Keratinocyte (primary cell): ENCODE data around the gene GLI3. TPM values are rescaled to one million over a fixed set of nuclear protein-coding genes. Genes with fewer than 3 reads are reported as not detected.

ENCODE experiments used
- DNase-seq: peaks from one replicate; pipeline ENCODE4 v3.0.0-alpha.2; 2011; ENCODE audit warnings: low read depth, missing footprints, low spot score
- FAIRE-seq: peaks from 2 replicates; lab custom pipeline; 2011; peaks lifted over from hg19 to GRCh38; lab: Jason Lieb, UNC
- H2AFZ ChIP-seq: 2 replicates; pipeline ENCODE4 v1.6.0; 2012; ENCODE audit warnings: low read length, control low read depth, inconsistent platforms; ENCODE audit not compliant: control insufficient read depth
- H3K27ac ChIP-seq: 2 replicates; pipeline ENCODE4 v1.5.1; 2011; ENCODE audit warnings: low read length; ENCODE audit not compliant: control insufficient read depth, insufficient read depth
- H3K27me3 ChIP-seq: 3 replicates; pipeline ENCODE4 v1.6.0; 2011; ENCODE audit warnings: low read length; ENCODE audit not compliant: control insufficient read depth, insufficient read depth; ENCODE audit errors: extremely low read depth
- H3K36me3 ChIP-seq, 2 experiments: 2 replicates in 1 of 2; 3 replicates in 1 of 2; pipeline ENCODE4 v1.5.1; 2011; ENCODE audit warnings: low read length in 2 of 2, mild to moderate bottlenecking in 1 of 2; ENCODE audit not compliant: control insufficient read depth in 2 of 2, insufficient read depth in 2 of 2; ENCODE audit errors: extremely low read depth in 1 of 2
- H3K4me1 ChIP-seq: 3 replicates; pipeline ENCODE4 v1.5.1; 2011; ENCODE audit warnings: low read length; ENCODE audit not compliant: control insufficient read depth, insufficient read depth; ENCODE audit errors: extremely low read depth
- H3K4me2 ChIP-seq: 3 replicates; pipeline ENCODE4 v1.6.0; 2011; ENCODE audit warnings: low read depth, low read length; ENCODE audit not compliant: control insufficient read depth, insufficient read depth; ENCODE audit errors: extremely low read depth
- H3K4me3 ChIP-seq, 3 experiments: fragments of 200-600 bp in 1 of 3; sonication (generic) in 1 of 3; 2 replicates in 2 of 3; 3 replicates in 1 of 3; pipeline ENCODE4 v1.5.1; 2011 to 2016; ENCODE audit warnings: low read length in 3 of 3, mild to moderate bottlenecking in 3 of 3, control low read depth in 2 of 3, inconsistent platforms in 1 of 3, low read depth in 1 of 3, mixed read lengths in 1 of 3, mixed run types in 1 of 3, moderate library complexity in 1 of 3; ENCODE audit not compliant: control insufficient read depth in 2 of 3, insufficient read depth in 2 of 3; ENCODE audit errors: extremely low read depth in 1 of 3
- H3K79me2 ChIP-seq: 2 replicates; pipeline ENCODE4 v1.6.0; 2012; ENCODE audit warnings: low read length; ENCODE audit not compliant: control insufficient read depth, insufficient read depth
- H3K9ac ChIP-seq: 3 replicates; pipeline ENCODE4 v1.6.0; 2011; ENCODE audit warnings: low read length; ENCODE audit not compliant: control insufficient read depth, insufficient read depth; ENCODE audit errors: extremely low read depth
- H3K9me1 ChIP-seq: 3 replicates; pipeline ENCODE4 v1.6.0; 2011; ENCODE audit warnings: low read length; ENCODE audit not compliant: control insufficient read depth, insufficient read depth; ENCODE audit errors: extremely low read depth
- H3K9me3 ChIP-seq: 2 replicates; pipeline ENCODE4 v1.5.1; 2012; ENCODE audit warnings: low read depth, low read length; ENCODE audit not compliant: control insufficient read depth
- H4K20me1 ChIP-seq: 3 replicates; pipeline ENCODE4 v1.6.0; 2011; ENCODE audit warnings: low read length; ENCODE audit not compliant: control insufficient read depth, insufficient read depth; ENCODE audit errors: extremely low read depth
- EZH2 ChIP-seq: IDR thresholded peaks from one replicate; pipeline ENCODE4 v1.6.1; 2012; ENCODE audit warnings: inconsistent platforms, mild to moderate bottlenecking, low read length, moderate library complexity
- dilution Hi-C: fragments of 300-500 bp; cut with MboI; formaldehyde crosslinking; loops from one replicate; pipeline ENCODE4 v1.7.0; 2020; ENCODE audit warnings: low sequenced_read_pairs; ENCODE audit not compliant: extremely low pct_ligation_motif_present
- polyA plus RNA-seq, 5 experiments: library from polyadenylated mRNA; depleted of rRNA in 3 of 5; stranded (reverse) in 3 of 5; stranded (forward) in 1 of 5; unstranded in 1 of 5; fragments of >200 nt; gene quantifications; 1 replicate in 1 of 5; 2 replicates in 3 of 5; 3 replicates in 1 of 5; pipeline versions ENCODE4 v1.2.1 to v1.2.3, GENCODE V29; 2011 to 2012; ENCODE audit warnings: missing spikeins in 2 of 5, low read depth in 1 of 5, low replicate concordance in 1 of 5
- TF ChIP-seq, protein P1 (sequence below), 3 experiments: IDR thresholded peaks in 1 of 3; conservative IDR thresholded peaks in 1 of 3; optimal IDR thresholded peaks in 1 of 3; 2 replicates in 2 of 3; 3 replicates in 1 of 3; pipeline versions ENCODE3 to v1.5.1; 2011; ENCODE audit warnings: low read length in 3 of 3, mild to moderate bottlenecking in 3 of 3, moderate library complexity in 2 of 3, control low read depth in 1 of 3, inconsistent platforms in 1 of 3; ENCODE audit not compliant: insufficient read depth in 2 of 3; ENCODE audit errors: extremely low read depth in 1 of 3

The GLI3 gene
- polyA plus RNA-seq, 1 donor (not counting 4 experiments of a cell fraction or from before 2014, with no cell fraction given): 3.6 TPM

DNA sequence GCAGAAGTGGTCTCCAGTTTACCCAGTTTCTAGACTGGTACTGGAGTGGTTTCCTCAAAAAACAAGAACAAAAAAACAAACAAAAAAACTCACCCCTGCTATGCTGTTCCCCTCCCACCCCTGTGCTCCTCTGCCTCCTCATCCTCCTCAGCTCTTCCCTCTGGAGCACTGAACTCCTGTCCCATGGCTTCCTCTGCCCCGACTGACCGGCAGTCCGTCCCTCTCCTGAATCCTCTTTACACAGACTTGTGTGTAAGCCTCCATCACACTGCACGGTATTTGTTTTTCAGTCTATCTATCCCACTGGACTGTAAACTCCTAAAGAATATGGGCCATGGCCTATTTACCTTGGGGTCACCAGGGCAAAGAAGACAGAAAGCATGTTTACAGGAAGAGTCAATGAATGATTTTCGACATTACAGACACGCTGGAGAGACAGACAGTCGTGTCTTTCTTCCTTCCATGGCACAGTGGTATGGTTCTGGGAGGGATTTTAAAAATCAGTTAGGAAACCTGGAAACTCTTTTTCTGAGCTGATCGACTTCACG, 265.3 kb downstream of the GLI3 start:
- Histone ChIP-seq H3K9me1 (no peaks in the 10 kb centered on the region), H3K36me3 (peaks cover 10 to 22% of the 10 kb centered on the region in 2 experiments), H2AFZ (no peak overlapping the region), H4K20me1 (no peaks in the 10 kb centered on the region), H3K9me3 (no peaks in the 10 kb centered on the region), H3K4me1 (no peaks in the 10 kb centered on the region), H3K4me2 (no peak overlapping the region), H3K9ac (no peak overlapping the region), H3K79me2 (no peaks in the 10 kb centered on the region), H3K27me3 (no peaks in the 10 kb centered on the region), H3K4me3 (no peak overlapping the region), H3K27ac (no peak overlapping the region)
- no peak for FAIRE-seq
- TF ChIP-seq EZH2: no peak
- TF ChIP-seq, protein P1, sequence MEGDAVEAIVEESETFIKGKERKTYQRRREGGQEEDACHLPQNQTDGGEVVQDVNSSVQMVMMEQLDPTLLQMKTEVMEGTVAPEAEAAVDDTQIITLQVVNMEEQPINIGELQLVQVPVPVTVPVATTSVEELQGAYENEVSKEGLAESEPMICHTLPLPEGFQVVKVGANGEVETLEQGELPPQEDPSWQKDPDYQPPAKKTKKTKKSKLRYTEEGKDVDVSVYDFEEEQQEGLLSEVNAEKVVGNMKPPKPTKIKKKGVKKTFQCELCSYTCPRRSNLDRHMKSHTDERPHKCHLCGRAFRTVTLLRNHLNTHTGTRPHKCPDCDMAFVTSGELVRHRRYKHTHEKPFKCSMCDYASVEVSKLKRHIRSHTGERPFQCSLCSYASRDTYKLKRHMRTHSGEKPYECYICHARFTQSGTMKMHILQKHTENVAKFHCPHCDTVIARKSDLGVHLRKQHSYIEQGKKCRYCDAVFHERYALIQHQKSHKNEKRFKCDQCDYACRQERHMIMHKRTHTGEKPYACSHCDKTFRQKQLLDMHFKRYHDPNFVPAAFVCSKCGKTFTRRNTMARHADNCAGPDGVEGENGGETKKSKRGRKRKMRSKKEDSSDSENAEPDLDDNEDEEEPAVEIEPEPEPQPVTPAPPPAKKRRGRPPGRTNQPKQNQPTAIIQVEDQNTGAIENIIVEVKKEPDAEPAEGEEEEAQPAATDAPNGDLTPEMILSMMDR (optimal IDR thresholded peaks at IDR 0.05 in 1 of 3, IDR thresholded peaks at IDR 0.05 in 1 of 3, conservative IDR thresholded peaks at IDR 0.05 in 1 of 3; ENCODE audit: extremely low read depth in 1 of 3, insufficient read depth in 2 of 3, low read length in 3 of 3): no peak
- dilution Hi-C loops: no loop called here
- no peak for DNase-seq

DNA sequence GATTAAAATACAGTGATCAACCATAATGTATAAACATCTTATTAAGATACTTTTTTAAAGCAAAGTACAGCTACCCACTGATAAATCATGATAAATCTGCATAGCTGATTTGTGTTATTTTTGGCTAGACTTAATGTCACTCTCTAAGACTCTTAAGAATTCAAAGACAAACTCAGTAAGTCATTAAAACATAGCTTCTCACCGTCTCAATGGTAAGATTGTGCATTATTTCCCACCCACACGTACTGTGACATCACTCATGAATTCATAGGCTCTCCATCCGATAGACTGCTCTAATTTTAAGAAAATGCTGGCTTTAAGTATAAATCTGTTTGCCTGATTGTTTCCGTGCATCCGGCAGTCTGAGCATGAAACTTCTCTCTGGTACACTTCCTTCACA, 266.1 kb downstream of the GLI3 start:
- H3K9ac ChIP-seq: no peak overlapping the region
- dilution Hi-C loops: no loop called here
- DNase-seq (no peak), FAIRE-seq (no peak)
- no peaks in the 10 kb centered on the region for H3K9me1 ChIP-seq
- H3K36me3 ChIP-seq: peaks cover 10 to 21% of the 10 kb centered on the region in 2 experiments
- no peaks in the 10 kb centered on the region for H3K9me3 ChIP-seq
- H3K4me3 ChIP-seq: no peak overlapping the region
- H3K27me3 ChIP-seq: no peaks in the 10 kb centered on the region
- no peak overlapping the region for H3K27ac ChIP-seq
- H2AFZ ChIP-seq: no peak overlapping the region
- no peak overlapping the region for H3K4me2 ChIP-seq
- H3K4me1 ChIP-seq: no peaks in the 10 kb centered on the region
- TF ChIP-seq, protein P1 (optimal IDR thresholded peaks at IDR 0.05 in 1 of 3, IDR thresholded peaks at IDR 0.05 in 1 of 3, conservative IDR thresholded peaks at IDR 0.05 in 1 of 3; ENCODE audit: extremely low read depth in 1 of 3, insufficient read depth in 2 of 3, low read length in 3 of 3): no peak
- TF ChIP-seq EZH2: no peak
- no peaks in the 10 kb centered on the region for H4K20me1 ChIP-seq
- H3K79me2 ChIP-seq: no peaks in the 10 kb centered on the region
